ENCODE data around the gene FAM171A2.

The FAM171A2 gene

GRCh38 chr17:44359006-44359405, 4.6 kb downstream of the FAM171A2 start:
- no peak for TF ChIP-seq CTCF (IDR thresholded peaks at IDR 0.05; ENCODE audit: insufficient read depth, low read depth, low read length, missing control alignments)
- no peak overlapping the region for H3K4me3 ChIP-seq (ENCODE audit: low read depth, low read length)
- DNase-seq (ENCODE audit: low read depth): no peak

- no peak overlapping the region for H3K4me3 ChIP-seq (ENCODE audit: low read depth, low read length)
- no peak for DNase-seq (ENCODE audit: low read depth)
- no peak for TF ChIP-seq CTCF (IDR thresholded peaks at IDR 0.05; ENCODE audit: insufficient read depth, low read depth, low read length, missing control alignments)
These were observed 5.6 kb downstream of the FAM171A2 start for GRCh38 chr17:44358066-44358465.

GRCh38 chr17:44356241-44356640, 7.4 kb downstream of the FAM171A2 start:
- DNase-seq (ENCODE audit: low read depth): no peak
- no peak for TF ChIP-seq CTCF (IDR thresholded peaks at IDR 0.05; ENCODE audit: insufficient read depth, low read depth, low read length, missing control alignments)

GRCh38 chr17:44355642-44356099, 8.0 kb downstream of the FAM171A2 start:
- DNase-seq (ENCODE audit: low read depth): no peak
- no peak overlapping the region for H3K4me3 ChIP-seq (ENCODE audit: low read depth, low read length)
- TF ChIP-seq CTCF (IDR thresholded peaks at IDR 0.05; ENCODE audit: insufficient read depth, low read depth, low read length, missing control alignments): no peak

More at GRCh38 chr17:44356241-44356640, 7.4 kb downstream of the FAM171A2 start:
- no peak overlapping the region for H3K4me3 ChIP-seq (ENCODE audit: low read depth, low read length)

GRCh38 chr17:44354582-44355561, 8.8 kb downstream of the FAM171A2 start:
- H3K4me3 ChIP-seq (ENCODE audit: low read depth, low read length): no peak overlapping the region
- TF ChIP-seq CTCF (IDR thresholded peaks at IDR 0.05; ENCODE audit: insufficient read depth, low read depth, low read length, missing control alignments): peak; percentile 59
- DNase-seq (ENCODE audit: low read depth): peak; percentile 73

- no peak for TF ChIP-seq CTCF (IDR thresholded peaks at IDR 0.05; ENCODE audit: insufficient read depth, low read depth, low read length, missing control alignments)
- DNase-seq (ENCODE audit: low read depth): no peak
- H3K4me3 ChIP-seq (ENCODE audit: low read depth, low read length): peak overlapping the region; percentile 18; the same call in 1 of the 2 replicates
These were observed 9.9 kb downstream of the FAM171A2 start for GRCh38 chr17:44353672-44354331.
